ENCODE results near the gene LOXL3. TPM values are rescaled to one million over a fixed set of nuclear protein-coding genes. Genes with fewer than 3 reads are reported as not detected.

LOXL3 gene
- total and polyA plus RNA-seq, 9 donors: 2.3 to 8.5 (median 4.4) TPM

DNA sequence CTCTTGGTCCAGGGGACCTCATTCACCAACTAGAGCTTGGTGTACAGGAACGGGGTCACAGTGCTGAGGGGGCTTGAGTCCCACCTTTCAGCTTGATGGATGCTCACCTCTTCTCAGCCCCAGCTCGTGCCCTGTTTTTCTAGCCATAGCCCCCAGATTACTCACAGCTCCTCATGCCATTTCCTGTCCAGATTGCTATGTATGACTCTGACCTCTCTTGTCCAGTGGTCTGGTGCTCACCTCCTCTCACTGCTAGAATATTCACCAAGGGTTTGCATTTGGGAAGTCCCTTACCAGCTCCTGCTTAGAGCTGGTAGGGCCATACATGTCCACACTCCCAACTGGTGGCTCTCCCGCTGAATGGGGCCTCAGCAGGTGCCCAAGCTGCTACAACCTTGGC, 60.2 kb downstream of the LOXL3 start:
- WGBS, 3 donors: 85 to 92% (median 92%) methylated on average over 3 of the region's 3 CpGs
- intact Hi-C loops (cut with DNase I): loop anchor here in 1 of 4 donors (5.0 kb wide), 1 partner anchor 94 kb away; no protein-coding TSS in a partner anchor
- Histone ChIP-seq H3K9me3 (no peaks in the 10 kb centered on the region), H3K36me3 (no peaks in the 10 kb centered on the region), H3K4me3 (no peak overlapping the region), H3K27me3 (no peaks in the 10 kb centered on the region), H3K4me1 (ENCODE audit: insufficient read depth) (peaks cover 2% of the 10 kb centered on the region), H3K27ac (no peak overlapping the region)
- DNase-seq: no peak
- TF ChIP-seq EP300 (IDR thresholded peaks at IDR 0.05): no peak
- TF ChIP-seq, protein P1, sequence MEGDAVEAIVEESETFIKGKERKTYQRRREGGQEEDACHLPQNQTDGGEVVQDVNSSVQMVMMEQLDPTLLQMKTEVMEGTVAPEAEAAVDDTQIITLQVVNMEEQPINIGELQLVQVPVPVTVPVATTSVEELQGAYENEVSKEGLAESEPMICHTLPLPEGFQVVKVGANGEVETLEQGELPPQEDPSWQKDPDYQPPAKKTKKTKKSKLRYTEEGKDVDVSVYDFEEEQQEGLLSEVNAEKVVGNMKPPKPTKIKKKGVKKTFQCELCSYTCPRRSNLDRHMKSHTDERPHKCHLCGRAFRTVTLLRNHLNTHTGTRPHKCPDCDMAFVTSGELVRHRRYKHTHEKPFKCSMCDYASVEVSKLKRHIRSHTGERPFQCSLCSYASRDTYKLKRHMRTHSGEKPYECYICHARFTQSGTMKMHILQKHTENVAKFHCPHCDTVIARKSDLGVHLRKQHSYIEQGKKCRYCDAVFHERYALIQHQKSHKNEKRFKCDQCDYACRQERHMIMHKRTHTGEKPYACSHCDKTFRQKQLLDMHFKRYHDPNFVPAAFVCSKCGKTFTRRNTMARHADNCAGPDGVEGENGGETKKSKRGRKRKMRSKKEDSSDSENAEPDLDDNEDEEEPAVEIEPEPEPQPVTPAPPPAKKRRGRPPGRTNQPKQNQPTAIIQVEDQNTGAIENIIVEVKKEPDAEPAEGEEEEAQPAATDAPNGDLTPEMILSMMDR (IDR thresholded peaks at IDR 0.05): no peak
- no peak for TF ChIP-seq POLR2A (IDR thresholded peaks at IDR 0.05)

DNA sequence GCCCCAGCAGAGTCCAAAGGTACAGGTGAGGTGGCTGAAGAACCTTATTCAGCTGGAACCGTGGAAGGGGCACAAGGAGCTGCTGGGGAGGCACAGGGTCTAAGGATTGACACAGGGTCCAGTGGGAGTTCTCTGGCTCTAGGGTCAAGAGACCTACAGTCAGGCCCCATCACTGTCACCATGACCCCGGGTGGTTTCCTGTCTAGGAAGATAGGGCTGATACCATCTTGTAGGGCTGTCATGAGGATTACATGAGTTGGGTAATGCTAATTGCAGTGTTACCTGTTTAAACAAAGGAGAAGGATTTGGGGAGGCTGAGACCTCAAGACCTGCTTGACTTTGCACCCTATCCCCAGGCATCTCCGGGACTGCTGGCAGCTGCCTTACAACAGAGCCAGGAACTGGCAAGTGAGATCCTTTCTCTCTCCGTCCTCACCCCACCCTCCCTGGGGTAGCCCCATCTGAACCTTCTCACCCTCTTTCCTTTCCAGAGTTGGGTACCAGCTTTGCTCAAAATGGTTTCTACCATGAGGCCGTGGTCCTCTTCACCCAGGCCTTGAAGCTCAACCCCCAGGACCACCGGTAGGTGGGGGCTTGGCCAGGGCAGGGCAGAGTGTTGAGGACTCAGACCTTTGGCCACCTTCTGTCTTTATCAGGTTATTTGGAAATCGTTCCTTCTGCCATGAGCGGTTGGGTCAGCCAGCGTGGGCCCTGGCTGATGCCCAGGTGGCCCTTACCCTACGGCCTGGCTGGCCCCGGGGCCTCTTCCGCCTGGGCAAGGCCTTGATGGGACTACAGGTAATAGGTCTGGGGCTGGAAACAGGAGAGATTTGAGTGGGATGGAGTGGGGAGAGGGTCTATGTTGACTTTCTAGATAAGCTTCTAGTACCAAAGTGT, 61.8 kb downstream of the LOXL3 start:
- no peak for DNase-seq
- intact Hi-C loops (cut with DNase I): loop anchor here in 1 of 4 donors (5.0 kb wide), 1 partner anchor 95 kb away; no protein-coding TSS in a partner anchor
- 92 to 93% (median 93%) methylated on average over 12 of the region's 12 CpGs for WGBS, 3 donors
- Histone ChIP-seq H3K27me3 (no peaks in the 10 kb centered on the region), H3K9me3 (no peaks in the 10 kb centered on the region), H3K4me3 (no peak overlapping the region), H3K4me1 (ENCODE audit: insufficient read depth) (no peaks in the 10 kb centered on the region), H3K36me3 (no peaks in the 10 kb centered on the region), H3K27ac (no peak overlapping the region)
- no peak for TF ChIP-seq EP300 (IDR thresholded peaks at IDR 0.05)
- TF ChIP-seq POLR2A (IDR thresholded peaks at IDR 0.05): no peak
- TF ChIP-seq, protein P1 (IDR thresholded peaks at IDR 0.05): no peak

DNA sequence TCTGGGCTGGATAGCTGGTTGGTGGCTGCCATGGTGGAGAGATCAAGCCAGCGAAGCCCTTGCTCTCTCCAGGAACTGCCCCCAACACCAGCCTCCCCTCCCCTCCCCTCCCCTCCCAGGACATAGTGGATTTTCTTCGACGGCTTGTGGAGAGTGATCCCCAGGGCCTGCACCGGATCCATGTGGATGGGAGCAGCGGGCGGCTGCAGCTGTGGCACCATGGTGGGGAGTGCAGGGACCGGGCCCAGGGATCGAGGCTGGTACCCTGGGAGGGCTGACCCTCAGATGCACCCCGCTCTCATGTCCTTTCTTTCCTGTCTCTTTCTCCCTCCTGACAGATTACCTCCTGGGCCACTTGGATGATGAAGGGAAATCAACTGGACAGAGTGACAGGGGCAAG, 63.8 kb downstream of the LOXL3 start:
- TF ChIP-seq EP300 (IDR thresholded peaks at IDR 0.05): no peak
- 88 to 93% (median 93%) methylated on average over 9 of the region's 9 CpGs for WGBS, 3 donors
- Histone ChIP-seq H3K4me3 (no peak overlapping the region), H3K36me3 (no peaks in the 10 kb centered on the region), H3K9me3 (no peaks in the 10 kb centered on the region), H3K27me3 (no peaks in the 10 kb centered on the region), H3K27ac (no peak overlapping the region), H3K4me1 (ENCODE audit: insufficient read depth) (no peaks in the 10 kb centered on the region)
- no peak for DNase-seq
- intact Hi-C loops (cut with DNase I): loop anchor here in 1 of 4 donors (5.0 kb wide), 1 partner anchor 97 kb away; no protein-coding TSS in a partner anchor

DNA sequence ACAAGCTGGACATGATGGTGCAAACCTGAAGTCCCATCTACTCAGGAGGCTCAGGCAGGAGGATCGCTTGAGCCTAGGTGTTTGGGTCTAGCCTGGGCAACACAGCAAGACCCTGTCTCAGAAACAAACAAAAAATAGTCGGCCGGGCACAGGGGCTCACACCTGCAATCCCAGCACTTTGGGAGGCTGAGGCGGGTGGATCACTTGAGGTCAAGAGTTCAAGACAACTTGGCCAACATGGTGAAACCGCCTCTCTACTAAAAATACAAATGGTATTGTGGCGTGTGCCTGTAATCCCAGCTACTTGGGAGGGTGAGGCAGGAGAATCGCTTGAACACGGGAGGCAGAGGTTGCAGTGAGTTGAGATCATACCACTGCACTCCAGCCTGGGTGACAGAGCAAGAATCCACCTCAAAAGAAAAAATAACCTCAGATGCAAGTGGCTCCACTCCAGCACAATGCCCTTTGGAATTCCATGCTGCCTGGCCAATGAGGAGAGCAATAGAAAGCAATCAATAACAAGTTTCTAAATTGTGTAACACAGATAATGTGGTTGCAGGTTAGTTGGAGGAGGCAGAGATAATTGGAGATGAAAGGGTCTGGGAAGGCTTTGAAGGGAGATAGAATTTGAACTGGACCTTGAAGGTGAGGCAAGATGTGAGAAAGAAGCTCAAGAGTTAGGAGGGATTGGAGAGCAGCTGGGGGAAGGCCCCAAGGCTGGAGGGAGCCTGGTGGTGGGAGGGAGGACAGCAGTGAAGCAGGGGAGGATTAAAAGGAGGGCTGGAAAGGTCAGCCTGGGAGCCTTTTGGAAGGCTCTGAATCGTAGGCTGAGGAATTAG, 64.9 kb downstream of the LOXL3 start:
- WGBS, 3 donors: 81 to 89% (median 88%) methylated on average over 9 of the region's 9 CpGs
- Histone ChIP-seq H3K9me3 (no peaks in the 10 kb centered on the region), H3K4me1 (ENCODE audit: insufficient read depth) (no peaks in the 10 kb centered on the region), H3K36me3 (no peaks in the 10 kb centered on the region), H3K27ac (no peak overlapping the region), H3K4me3 (no peak overlapping the region), H3K27me3 (no peaks in the 10 kb centered on the region)
- intact Hi-C loops (cut with DNase I): no loop called here
- no peak for TF ChIP-seq EP300 (IDR thresholded peaks at IDR 0.05)
- no peak for TF ChIP-seq POLR2A (IDR thresholded peaks at IDR 0.05)
- TF ChIP-seq, protein P1 (IDR thresholded peaks at IDR 0.05): no peak
- DNase-seq: no peak
